ENCODE results near the gene USP24. TPM values are rescaled to one million over a fixed set of nuclear protein-coding genes. Genes with fewer than 3 reads are reported as not detected.

USP24 gene
- total RNA-seq, 2 donors from 2014 or later, result 29.0 to 36.2 TPM

- H3K27ac ChIP-seq, result no peak overlapping the region
- H3K9me3 ChIP-seq, result no peaks in the 10 kb centered on the region
- no peaks in the 10 kb centered on the region for H3K27me3 ChIP-seq
- DNase-seq (ENCODE audit: low spot score), result no peak
- no peak for TF ChIP-seq CTCF (IDR thresholded peaks at IDR 0.05)
- peaks cover 97% of the 10 kb centered on the region for H3K36me3 ChIP-seq
- H3K4me1 ChIP-seq, result no peaks in the 10 kb centered on the region
- no peak overlapping the region for H3K4me3 ChIP-seq
These were observed 108.1 kb downstream of the USP24 start for GRCh38 chr1:55107101-55107500.

GRCh38 chr1:55103891-55104290 is 111.3 kb downstream of the USP24 start:
- Histone ChIP-seq H3K27ac (no peak overlapping the region), H3K36me3 (peaks cover 100% of the 10 kb centered on the region), H3K27me3 (no peaks in the 10 kb centered on the region), H3K9me3 (no peaks in the 10 kb centered on the region), H3K4me1 (no peaks in the 10 kb centered on the region), H3K4me3 (no peak overlapping the region)
- DNase-seq (ENCODE audit: low spot score), result no peak
- TF ChIP-seq CTCF (IDR thresholded peaks at IDR 0.05), result no peak

- TF ChIP-seq CTCF (IDR thresholded peaks at IDR 0.05), result no peak
- H3K4me1 ChIP-seq, result no peaks in the 10 kb centered on the region
- H3K9me3 ChIP-seq, result no peaks in the 10 kb centered on the region
- no peak overlapping the region for H3K27ac ChIP-seq
- no peaks in the 10 kb centered on the region for H3K27me3 ChIP-seq
- peaks cover 100% of the 10 kb centered on the region for H3K36me3 ChIP-seq
- no peak for DNase-seq (ENCODE audit: low spot score)
- H3K4me3 ChIP-seq, result no peak overlapping the region
These were observed 120.1 kb downstream of the USP24 start for GRCh38 chr1:55095095-55095494.

GRCh38 chr1:55092475-55092874 is 122.7 kb downstream of the USP24 start:
- H3K9me3 ChIP-seq, result no peaks in the 10 kb centered on the region
- no peaks in the 10 kb centered on the region for H3K27me3 ChIP-seq
- H3K27ac ChIP-seq, result no peak overlapping the region
- no peaks in the 10 kb centered on the region for H3K4me1 ChIP-seq
- no peak for TF ChIP-seq CTCF (IDR thresholded peaks at IDR 0.05)
- H3K4me3 ChIP-seq, result no peak overlapping the region
- H3K36me3 ChIP-seq, result peaks cover 100% of the 10 kb centered on the region
- no peak for DNase-seq (ENCODE audit: low spot score)

GRCh38 chr1:55089683-55090082 is 125.5 kb downstream of the USP24 start:
- no peak for DNase-seq (ENCODE audit: low spot score)
- H3K27ac ChIP-seq, result no peak overlapping the region
- no peaks in the 10 kb centered on the region for H3K4me1 ChIP-seq
- H3K27me3 ChIP-seq, result no peaks in the 10 kb centered on the region
- no peak overlapping the region for H3K4me3 ChIP-seq
- H3K36me3 ChIP-seq, result peaks cover 100% of the 10 kb centered on the region
- no peaks in the 10 kb centered on the region for H3K9me3 ChIP-seq
- TF ChIP-seq CTCF (IDR thresholded peaks at IDR 0.05), result no peak

- Histone ChIP-seq H3K27ac (no peak overlapping the region), H3K27me3 (no peaks in the 10 kb centered on the region), H3K9me3 (no peaks in the 10 kb centered on the region), H3K4me3 (no peak overlapping the region), H3K36me3 (peaks cover 99% of the 10 kb centered on the region), H3K4me1 (no peaks in the 10 kb centered on the region)
- no peak for DNase-seq (ENCODE audit: low spot score)
- no peak for TF ChIP-seq CTCF (IDR thresholded peaks at IDR 0.05)
These were observed 126.8 kb downstream of the USP24 start for GRCh38 chr1:55088413-55088812.

All from right atrium auricular region (tissue), 2 donors.